Thymus (tissue), 2 donors: ENCODE data around the gene XIRP1. TPM values are rescaled to one million over a fixed set of nuclear protein-coding genes. Genes with fewer than 3 reads are reported as not detected.

Source experiments
- polyA plus RNA-seq: library from polyadenylated mRNA; stranded (reverse); fragments of 200-250 nt; gene quantifications from one replicate; pipeline ENCODE4 v1.2.3, GENCODE V29; 2013
- total RNA-seq: library from RNA; stranded (reverse); fragments of 120-200 nt; gene quantifications from one replicate; pipeline ENCODE4 v1.2.4, GENCODE V29; 2013
- donor health status: healthy.

XIRP1 gene
- total and polyA plus RNA-seq, 2 donors: 0.52 to 1.1 TPM

Other genes starting within 250 kb of the XIRP1 start
- 0.38 TPM for gene SCN11A, start 140.7 kb downstream of the XIRP1 start, total RNA-seq
- gene SCN11A, start 140.7 kb downstream of the XIRP1 start, polyA plus RNA-seq: 0.59 TPM
- gene WDR48, start 140.6 kb downstream of the XIRP1 start, total RNA-seq: 37.8 TPM
- 24.4 TPM for gene WDR48, start 140.6 kb downstream of the XIRP1 start, polyA plus RNA-seq
- 19.7 TPM for gene GORASP1, start 85.0 kb downstream of the XIRP1 start, total RNA-seq
- 26.2 TPM for gene GORASP1, start 85.0 kb downstream of the XIRP1 start, polyA plus RNA-seq
- 1.3 TPM for gene TTC21A, start 84.9 kb downstream of the XIRP1 start, total RNA-seq
- 12.3 TPM for gene TTC21A, start 84.9 kb downstream of the XIRP1 start, polyA plus RNA-seq
- 16.1 TPM for gene CSRNP1, start 39.0 kb downstream of the XIRP1 start, total RNA-seq
- 26.1 TPM for gene CSRNP1, start 39.0 kb downstream of the XIRP1 start, polyA plus RNA-seq
- gene CX3CR1, start 87.4 kb upstream of the XIRP1 start, total RNA-seq: 2.3 TPM
- gene CX3CR1, start 87.4 kb upstream of the XIRP1 start, polyA plus RNA-seq: 0.55 TPM
- gene CCR8, start 137.1 kb upstream of the XIRP1 start, total RNA-seq: 1.8 TPM
- 2.1 TPM for gene CCR8, start 137.1 kb upstream of the XIRP1 start, polyA plus RNA-seq
- 26.3 TPM for gene SLC25A38, start 190.8 kb upstream of the XIRP1 start, total RNA-seq
- gene SLC25A38, start 190.8 kb upstream of the XIRP1 start, polyA plus RNA-seq: 39.6 TPM
- 2,152 TPM for gene RPSA, start 214.1 kb upstream of the XIRP1 start, total RNA-seq
- 1,490 TPM for gene RPSA, start 214.1 kb upstream of the XIRP1 start, polyA plus RNA-seq